Measurements from ENCODE around the gene SUDS3. TPM values are rescaled to one million over a fixed set of nuclear protein-coding genes. Genes with fewer than 3 reads are reported as not detected.

Gene SUDS3
- total RNA-seq: 49.4 TPM
- 19.0 TPM for polyA plus RNA-seq

GRCh38 chr12:118376089-118377020 lies at the start of gene SUDS3:
Gene SUDS3 (plus strand): TSS chr12:118376555. CDS start chr12:118376692, 137 bp downstream.
- Histone ChIP-seq H3K36me3 (ENCODE audit: insufficient read depth) (peaks cover under 1% of the 10 kb centered on the region), H3K4me3 (ENCODE audit: low read depth, low read length) (peak within 1 kb of the TSS; percentile 97), H3K4me1 (ENCODE audit: insufficient read depth) (peaks cover 2% of the 10 kb centered on the region), H3K27ac (ENCODE audit: low read depth) (peak within 1 kb of the TSS; percentile 96)
- WGBS: under 1% methylated on average over 102 of the region's 102 CpGs
- DNase-seq (ENCODE audit: extremely low spot score): peak; percentile 60

- Histone ChIP-seq H3K27ac (ENCODE audit: low read depth) (no peak overlapping the region), H3K36me3 (ENCODE audit: insufficient read depth) (no peaks in the 10 kb centered on the region)
- DNase-seq (ENCODE audit: extremely low spot score): no peak
Observed at GRCh38 chr12:118326991-118327390, 49.4 kb upstream of the SUDS3 start.

GRCh38 chr12:118327391-118327790 lies 49.0 kb upstream of the SUDS3 start:
- no peaks in the 10 kb centered on the region for H3K36me3 ChIP-seq (ENCODE audit: insufficient read depth)
- H3K4me1 ChIP-seq (ENCODE audit: insufficient read depth): no peaks in the 10 kb centered on the region
- no peak overlapping the region for H3K27ac ChIP-seq (ENCODE audit: low read depth)
- no peak for DNase-seq (ENCODE audit: extremely low spot score)
- H3K4me3 ChIP-seq (ENCODE audit: low read depth, low read length): no peak overlapping the region

More at GRCh38 chr12:118326991-118327390, 49.4 kb upstream of the SUDS3 start:
- no peak overlapping the region for H3K4me3 ChIP-seq (ENCODE audit: low read depth, low read length)
- H3K4me1 ChIP-seq (ENCODE audit: insufficient read depth): no peaks in the 10 kb centered on the region

GRCh38 chr12:118328486-118329330 lies 47.6 kb upstream of the SUDS3 start:
- Histone ChIP-seq H3K4me1 (ENCODE audit: insufficient read depth) (no peaks in the 10 kb centered on the region), H3K27ac (ENCODE audit: low read depth) (no peak overlapping the region), H3K4me3 (ENCODE audit: low read depth, low read length) (no peak overlapping the region), H3K36me3 (ENCODE audit: insufficient read depth) (no peaks in the 10 kb centered on the region)
- 71% methylated on average over 3 of the region's 3 CpGs for WGBS
- no peak for DNase-seq (ENCODE audit: extremely low spot score)

GRCh38 chr12:118330421-118331018 lies 45.8 kb upstream of the SUDS3 start:
- Histone ChIP-seq H3K36me3 (ENCODE audit: insufficient read depth) (no peaks in the 10 kb centered on the region), H3K4me3 (ENCODE audit: low read depth, low read length) (no peak overlapping the region), H3K4me1 (ENCODE audit: insufficient read depth) (no peaks in the 10 kb centered on the region), H3K27ac (ENCODE audit: low read depth) (no peak overlapping the region)
- 26% methylated on average over 3 of the region's 3 CpGs for WGBS
- DNase-seq (ENCODE audit: extremely low spot score): no peak

GRCh38 chr12:118332511-118332910 lies 43.8 kb upstream of the SUDS3 start:
- Histone ChIP-seq H3K4me1 (ENCODE audit: insufficient read depth) (no peaks in the 10 kb centered on the region), H3K27ac (ENCODE audit: low read depth) (no peak overlapping the region), H3K36me3 (ENCODE audit: insufficient read depth) (no peaks in the 10 kb centered on the region), H3K4me3 (ENCODE audit: low read depth, low read length) (no peak overlapping the region)
- no peak for DNase-seq (ENCODE audit: extremely low spot score)
- WGBS: 76% methylated on average over 4 of the region's 4 CpGs

GRCh38 chr12:118334241-118334640 lies 42.1 kb upstream of the SUDS3 start:
- Histone ChIP-seq H3K4me3 (ENCODE audit: low read depth, low read length) (no peak overlapping the region), H3K4me1 (ENCODE audit: insufficient read depth) (no peaks in the 10 kb centered on the region), H3K27ac (ENCODE audit: low read depth) (no peak overlapping the region), H3K36me3 (ENCODE audit: insufficient read depth) (no peaks in the 10 kb centered on the region)
- 98% methylated on average over 3 of the region's 3 CpGs for WGBS
- DNase-seq (ENCODE audit: extremely low spot score): no peak

GRCh38 chr12:118334939-118335567 lies 41.3 kb upstream of the SUDS3 start:
- Histone ChIP-seq H3K27ac (ENCODE audit: low read depth) (no peak overlapping the region), H3K36me3 (ENCODE audit: insufficient read depth) (no peaks in the 10 kb centered on the region), H3K4me1 (ENCODE audit: insufficient read depth) (no peaks in the 10 kb centered on the region), H3K4me3 (ENCODE audit: low read depth, low read length) (no peak overlapping the region)
- DNase-seq (ENCODE audit: extremely low spot score): no peak
- 96% methylated on average over 4 of the region's 4 CpGs for WGBS

GRCh38 chr12:118336123-118336522 lies 40.2 kb upstream of the SUDS3 start:
- 60% methylated on average over 2 of the region's 2 CpGs for WGBS

GRCh38 chr12:118337194-118337838 lies 39.0 kb upstream of the SUDS3 start:
- no peak overlapping the region for H3K4me3 ChIP-seq (ENCODE audit: low read depth, low read length)
- no peaks in the 10 kb centered on the region for H3K4me1 ChIP-seq (ENCODE audit: insufficient read depth)
- H3K27ac ChIP-seq (ENCODE audit: low read depth): no peak overlapping the region
- DNase-seq (ENCODE audit: extremely low spot score): no peak
- H3K36me3 ChIP-seq (ENCODE audit: insufficient read depth): no peaks in the 10 kb centered on the region
- WGBS: 30% methylated on average over 6 of the region's 6 CpGs

More at GRCh38 chr12:118336123-118336522, 40.2 kb upstream of the SUDS3 start:
- Histone ChIP-seq H3K4me1 (ENCODE audit: insufficient read depth) (no peaks in the 10 kb centered on the region), H3K27ac (ENCODE audit: low read depth) (no peak overlapping the region), H3K4me3 (ENCODE audit: low read depth, low read length) (no peak overlapping the region), H3K36me3 (ENCODE audit: insufficient read depth) (no peaks in the 10 kb centered on the region)
- DNase-seq (ENCODE audit: extremely low spot score): no peak

GRCh38 chr12:118342090-118342489 lies 34.3 kb upstream of the SUDS3 start:
- Histone ChIP-seq H3K27ac (ENCODE audit: low read depth) (no peak overlapping the region), H3K36me3 (ENCODE audit: insufficient read depth) (no peaks in the 10 kb centered on the region), H3K4me1 (ENCODE audit: insufficient read depth) (no peaks in the 10 kb centered on the region), H3K4me3 (ENCODE audit: low read depth, low read length) (no peak overlapping the region)
- WGBS: 66% methylated on average over 2 of the region's 2 CpGs
- DNase-seq (ENCODE audit: extremely low spot score): no peak

GRCh38 chr12:118344829-118345228 lies 31.5 kb upstream of the SUDS3 start:
- Histone ChIP-seq H3K4me1 (ENCODE audit: insufficient read depth) (no peaks in the 10 kb centered on the region), H3K36me3 (ENCODE audit: insufficient read depth) (no peaks in the 10 kb centered on the region), H3K4me3 (ENCODE audit: low read depth, low read length) (no peak overlapping the region), H3K27ac (ENCODE audit: low read depth) (no peak overlapping the region)
- no peak for DNase-seq (ENCODE audit: extremely low spot score)

GRCh38 chr12:118345355-118345754 lies 31.0 kb upstream of the SUDS3 start:
- 37% methylated on average over 1 of the region's 1 CpG for WGBS

More at GRCh38 chr12:118345355-118345754, 31.0 kb upstream of the SUDS3 start:
- DNase-seq (ENCODE audit: extremely low spot score): no peak
- no peaks in the 10 kb centered on the region for H3K36me3 ChIP-seq (ENCODE audit: insufficient read depth)
- H3K4me3 ChIP-seq (ENCODE audit: low read depth, low read length): no peak overlapping the region
- no peak overlapping the region for H3K27ac ChIP-seq (ENCODE audit: low read depth)
- H3K4me1 ChIP-seq (ENCODE audit: insufficient read depth): no peaks in the 10 kb centered on the region
